ENCODE data around the gene FBXW4.

DNA sequence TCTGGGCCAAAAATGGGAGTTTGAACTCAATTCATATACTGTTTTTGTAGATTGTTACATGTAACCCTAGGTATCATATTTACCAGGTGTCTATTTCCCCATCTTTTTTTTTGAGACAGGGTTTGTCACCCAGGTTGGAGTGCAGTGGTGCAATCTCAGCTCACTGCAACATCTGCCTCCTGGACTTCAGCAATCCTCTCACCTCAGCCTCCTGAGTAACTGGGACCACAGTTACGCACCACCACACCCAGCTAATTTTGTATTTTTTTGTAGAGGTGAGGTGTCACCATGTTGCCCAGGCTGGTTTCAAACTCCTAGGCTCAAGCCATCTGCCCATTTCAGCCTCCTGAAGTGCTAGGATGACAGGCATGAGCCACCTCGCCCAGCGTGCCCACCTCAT is 28.2 kb upstream of the FBXW4 start:
- TF ChIP-seq, protein P1, sequence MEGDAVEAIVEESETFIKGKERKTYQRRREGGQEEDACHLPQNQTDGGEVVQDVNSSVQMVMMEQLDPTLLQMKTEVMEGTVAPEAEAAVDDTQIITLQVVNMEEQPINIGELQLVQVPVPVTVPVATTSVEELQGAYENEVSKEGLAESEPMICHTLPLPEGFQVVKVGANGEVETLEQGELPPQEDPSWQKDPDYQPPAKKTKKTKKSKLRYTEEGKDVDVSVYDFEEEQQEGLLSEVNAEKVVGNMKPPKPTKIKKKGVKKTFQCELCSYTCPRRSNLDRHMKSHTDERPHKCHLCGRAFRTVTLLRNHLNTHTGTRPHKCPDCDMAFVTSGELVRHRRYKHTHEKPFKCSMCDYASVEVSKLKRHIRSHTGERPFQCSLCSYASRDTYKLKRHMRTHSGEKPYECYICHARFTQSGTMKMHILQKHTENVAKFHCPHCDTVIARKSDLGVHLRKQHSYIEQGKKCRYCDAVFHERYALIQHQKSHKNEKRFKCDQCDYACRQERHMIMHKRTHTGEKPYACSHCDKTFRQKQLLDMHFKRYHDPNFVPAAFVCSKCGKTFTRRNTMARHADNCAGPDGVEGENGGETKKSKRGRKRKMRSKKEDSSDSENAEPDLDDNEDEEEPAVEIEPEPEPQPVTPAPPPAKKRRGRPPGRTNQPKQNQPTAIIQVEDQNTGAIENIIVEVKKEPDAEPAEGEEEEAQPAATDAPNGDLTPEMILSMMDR (IDR thresholded peaks at IDR 0.05) = no peak
- TF ChIP-seq POLR2A (IDR thresholded peaks at IDR 0.05) (no peak), EP300 (IDR thresholded peaks at IDR 0.05) (no peak)
